ENCODE results near the gene MLEC.

MLEC gene
- long read RNA-seq, donor 1, full-length matches to known transcripts, result 36 of 49 reads
- long read RNA-seq, donor 1, partial matches to known transcripts, result 13 of 49 reads
- long read RNA-seq, donor 1, other reads (novel, unspliced or antisense), result 0 of 49 reads
- long read RNA-seq, donor 2, full-length matches to known transcripts, result 33 of 43 reads
- long read RNA-seq, donor 2, partial matches to known transcripts, result 10 of 43 reads
- long read RNA-seq, donor 2, other reads (novel, unspliced or antisense), result 0 of 43 reads
- long read RNA-seq, donor 3, full-length matches to known transcripts, result 29 of 46 reads
- long read RNA-seq, donor 3, partial matches to known transcripts, result 17 of 46 reads
- long read RNA-seq, donor 3, other reads (novel, unspliced or antisense), result 0 of 46 reads
- long read RNA-seq, donor 4, full-length matches to known transcripts, result 55 of 66 reads
- long read RNA-seq, donor 4, partial matches to known transcripts, result 11 of 66 reads
- long read RNA-seq, donor 4, other reads (novel, unspliced or antisense), result 0 of 66 reads
- long read RNA-seq, donor 5, full-length matches to known transcripts, result 43 of 63 reads
- long read RNA-seq, donor 5, partial matches to known transcripts, result 20 of 63 reads
- long read RNA-seq, donor 5, other reads (novel, unspliced or antisense), result 0 of 63 reads
- long read RNA-seq, donor 6, full-length matches to known transcripts, result 47 of 86 reads
- long read RNA-seq, donor 6, partial matches to known transcripts, result 39 of 86 reads
- long read RNA-seq, donor 6, other reads (novel, unspliced or antisense), result 0 of 86 reads
- long read RNA-seq, donor 7, full-length matches to known transcripts, result 81 of 160 reads
- long read RNA-seq, donor 7, partial matches to known transcripts, result 79 of 160 reads
- long read RNA-seq, donor 7, other reads (novel, unspliced or antisense), result 0 of 160 reads
- long read RNA-seq, donor 8, full-length matches to known transcripts, result 46 of 68 reads
- long read RNA-seq, donor 8, partial matches to known transcripts, result 22 of 68 reads
- long read RNA-seq, donor 8, other reads (novel, unspliced or antisense), result 0 of 68 reads

GRCh38 chr12:120686690-120687577, at the start of gene MLEC:
Gene MLEC (plus strand): TSS chr12:120687149. CDS start chr12:120687297, 148 bp downstream.
- DNase-seq, result peak; percentile 100

DNA sequence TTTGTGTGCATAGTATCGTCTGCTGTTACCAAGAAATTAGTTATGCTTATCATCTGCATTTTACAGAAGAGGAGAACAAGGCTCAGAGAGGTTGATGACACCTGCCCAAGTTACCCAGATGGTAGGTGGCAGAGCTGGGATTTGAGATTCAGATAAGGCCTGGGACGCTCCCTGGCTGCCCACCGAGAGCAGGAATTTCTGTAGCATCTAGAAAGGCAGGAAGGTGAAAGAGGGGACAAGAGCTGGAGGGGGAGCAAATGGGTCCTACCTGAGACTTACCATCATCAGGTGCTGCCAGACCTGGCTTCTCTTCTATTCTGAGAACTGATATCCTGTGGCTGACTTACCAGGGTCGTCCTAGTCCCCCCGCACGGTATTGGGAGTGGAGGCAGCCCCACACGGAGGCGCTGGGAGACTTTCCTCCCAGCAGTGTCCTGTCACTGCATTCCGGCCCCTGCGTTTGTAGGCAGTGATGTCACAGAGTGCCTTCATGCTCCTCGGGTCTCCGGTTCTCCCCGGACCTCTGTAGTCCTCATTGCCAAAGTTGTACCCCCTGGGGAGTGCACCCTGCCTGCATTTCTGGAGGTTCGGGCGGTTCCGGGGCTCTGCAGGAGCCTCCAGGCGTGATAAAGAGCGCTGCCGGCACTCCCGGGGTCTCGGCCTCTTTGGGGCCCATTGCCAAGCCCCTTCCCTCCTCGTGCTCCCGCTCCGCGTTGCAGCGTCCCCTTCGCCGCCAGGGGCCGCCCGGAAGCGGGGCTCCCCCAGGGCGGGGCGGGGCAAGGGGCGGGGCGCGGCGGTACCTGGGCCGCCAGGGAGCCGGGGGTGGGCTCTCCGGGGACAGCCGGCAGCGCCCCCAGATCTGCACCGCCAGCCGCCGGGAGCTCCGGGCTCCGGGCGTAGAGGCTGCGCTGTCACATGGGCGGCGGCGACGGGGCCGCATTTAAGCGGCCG, 46.9 kb upstream of the MLEC start, which contains the start of gene CABP1:
Gene CABP1 (plus strand): TSS at position 856 of the 951 bp plus-strand sequence. CDS start 60 bp downstream, at position 916.
- peak; percentile 61 for DNase-seq

GRCh38 chr12:120640861-120641833, 45.8 kb upstream of the MLEC start:
- peak; percentile 82 for DNase-seq

DNA sequence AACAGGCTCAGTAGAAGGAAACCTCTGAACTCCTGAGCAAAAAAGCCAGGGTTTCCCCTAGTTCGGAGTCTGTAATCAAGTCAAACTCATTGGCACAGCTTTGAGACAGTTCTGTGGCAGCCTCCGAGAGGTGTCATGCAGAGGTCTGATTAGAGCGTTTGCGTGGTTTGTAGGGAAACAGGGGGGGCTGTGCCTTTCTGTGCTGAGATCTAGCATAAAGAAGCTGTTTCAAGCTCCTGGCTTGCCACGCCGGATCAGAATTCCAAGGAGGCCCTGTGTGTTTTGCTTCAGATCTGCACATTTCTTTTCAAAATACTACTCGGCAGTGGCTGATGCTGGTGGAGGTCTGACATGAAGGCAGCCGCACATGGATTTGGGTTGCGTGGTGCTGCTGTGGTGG, 44.8 kb upstream of the MLEC start:
- DNase-seq, result no peak

- DNase-seq, result no peak
Observed at GRCh38 chr12:120642826-120643225, 44.1 kb upstream of the MLEC start.

DNA sequence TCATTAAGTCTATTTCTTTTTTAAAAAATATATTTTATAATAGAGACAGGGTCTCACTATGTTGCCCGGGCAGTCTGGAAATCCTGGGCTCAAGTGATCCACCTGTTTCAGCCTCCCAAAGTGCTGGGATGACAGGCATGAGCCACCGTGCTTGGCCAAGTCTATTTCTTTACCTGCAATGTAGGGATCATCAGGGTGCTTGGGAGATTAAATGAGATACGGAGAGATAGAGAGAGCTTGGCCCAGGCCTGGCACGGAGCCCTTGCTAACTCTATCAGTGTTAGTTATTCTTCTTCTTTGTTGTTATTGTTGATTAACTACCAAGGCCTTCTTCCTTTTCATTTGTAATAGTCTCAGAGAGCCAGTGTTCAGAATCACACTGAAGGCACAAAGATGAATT, 43.4 kb upstream of the MLEC start:
- no peak for DNase-seq

GRCh38 chr12:120646044-120646443, 40.9 kb upstream of the MLEC start:
- DNase-seq, result no peak

- no peak for DNase-seq
Observed at GRCh38 chr12:120647375-120647755, 39.6 kb upstream of the MLEC start.

GRCh38 chr12:120649442-120650232, 37.3 kb upstream of the MLEC start:
- peak; percentile 27 for DNase-seq

DNA sequence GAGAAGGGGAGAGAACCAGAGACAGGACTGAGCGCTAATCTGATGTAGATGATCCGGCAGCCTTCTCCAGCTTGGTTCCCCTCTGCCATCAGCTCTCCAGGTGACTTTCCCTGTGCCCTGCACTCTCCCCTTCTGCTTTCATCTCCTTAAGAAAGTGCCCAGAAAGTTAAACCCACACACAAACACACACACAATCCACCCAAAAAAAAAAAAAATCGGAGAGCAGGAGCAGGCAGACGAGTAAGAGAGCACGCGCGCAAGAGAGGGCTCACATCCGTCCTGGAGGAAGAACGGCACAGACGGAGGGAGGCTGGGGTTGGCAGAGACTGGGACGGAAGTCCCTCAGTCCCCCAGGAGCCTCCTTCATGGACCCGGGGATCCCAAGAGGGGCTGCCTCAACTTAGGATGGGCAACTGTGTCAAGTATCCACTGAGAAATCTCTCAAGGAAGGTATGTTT, 36.7 kb upstream of the MLEC start:
- no peak for DNase-seq

DNA sequence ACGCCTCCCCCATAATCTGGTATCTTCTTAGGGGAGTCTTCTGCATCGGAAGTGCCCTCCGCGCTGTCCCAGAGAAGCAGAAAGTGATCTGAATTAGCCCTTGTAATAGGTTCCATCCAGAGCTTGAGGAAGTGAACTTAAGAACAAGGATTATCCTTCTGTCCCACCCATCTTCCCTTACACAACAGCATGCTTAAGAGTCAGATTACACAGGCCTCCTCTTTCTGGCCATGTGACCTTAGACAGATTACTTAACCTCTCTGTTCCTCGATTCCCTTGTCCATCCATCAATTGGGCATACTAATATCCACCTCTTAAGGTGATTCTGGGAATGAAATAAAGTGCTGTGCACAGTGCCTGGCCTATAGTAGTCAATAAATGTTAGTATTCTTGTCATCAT, 35.1 kb upstream of the MLEC start:
- no peak for DNase-seq

GRCh38 chr12:120652656-120653435, 34.1 kb upstream of the MLEC start:
- no peak for DNase-seq

GRCh38 chr12:120653611-120654010, 33.3 kb upstream of the MLEC start:
- no peak for DNase-seq

GRCh38 chr12:120654656-120655055, 32.3 kb upstream of the MLEC start:
- DNase-seq, result no peak

GRCh38 chr12:120656008-120656407, 30.9 kb upstream of the MLEC start:
- no peak for DNase-seq

- no peak for DNase-seq
Observed at GRCh38 chr12:120658286-120659150, 28.4 kb upstream of the MLEC start.

DNA sequence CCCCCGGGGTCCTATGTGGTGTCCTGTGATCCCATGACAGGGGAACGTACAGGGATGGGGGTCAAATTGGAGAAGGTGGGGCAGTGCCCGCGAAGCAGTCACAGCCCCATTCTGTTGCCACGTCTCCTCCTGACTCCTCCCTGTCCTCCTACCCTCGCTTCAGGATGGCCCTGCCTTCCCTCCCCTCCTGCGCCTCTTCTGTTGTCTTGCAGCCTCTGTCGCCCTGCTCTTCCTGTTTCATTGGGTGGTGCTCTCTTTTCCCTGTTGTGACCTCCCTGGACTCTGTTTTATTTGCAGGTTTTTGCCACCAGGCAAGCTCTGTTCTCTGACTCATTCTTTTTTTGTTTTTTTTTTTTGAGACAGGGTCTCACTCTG, 27.8 kb upstream of the MLEC start:
- DNase-seq, result no peak
